Endothelial cell of umbilical vein (primary cell): ENCODE data around the gene STON2. TPM values are rescaled to one million over a fixed set of nuclear protein-coding genes. Genes with fewer than 3 reads are reported as not detected.

Experiments used
- BruUV-seq: library from RNA; stranded (reverse); fragments of 400-500 nt; replicated peaks from 2 replicates; lab custom pipeline; 2021; lab: Mats Ljungman, UMichigan
- CTCF ChIA-PET: fragments of 300-600, 350-600 bp; sonication (Branson Sonifier 250); formaldehyde crosslinking; loops from one replicate; lab custom pipeline; 2021; ENCODE audit warnings: antibody characterized with exemption, inconsistent platforms; lab: Charles Lee
- POLR2A ChIA-PET: fragments of 300-600, 350-600 bp; sonication (Branson Sonifier 250); formaldehyde crosslinking; loops from one replicate; lab custom pipeline; 2021; ENCODE audit warnings: antibody characterized with exemption, inconsistent platforms; lab: Charles Lee
- DNase-seq: peaks from one replicate; pipeline ENCODE4 v3.0.0-alpha.2; 2011; ENCODE audit warnings: low read depth, low spot score
- FAIRE-seq: peaks from 2 replicates; lab custom pipeline; 2011; peaks lifted over from hg19 to GRCh38; lab: Jason Lieb, UNC
- H2AFZ ChIP-seq: 2 replicates; pipeline ENCODE4 v1.6.0; 2012; ENCODE audit warnings: low read depth, low read length, control low read depth, inconsistent platforms
- H3K27ac ChIP-seq: 2 replicates; pipeline ENCODE4 v1.5.1; 2011; ENCODE audit warnings: low read depth, mild to moderate bottlenecking, control low read depth, low read length, moderate library complexity; ENCODE audit not compliant: insufficient read depth
- H3K27me3 ChIP-seq, 2 experiments: 2 replicates each; pipeline versions ENCODE4 v1.6.0 to v1.6.1; 2011; ENCODE audit warnings: low read length in 2 of 2, mixed read lengths in 1 of 2; ENCODE audit not compliant: control insufficient read depth in 2 of 2, insufficient read depth in 2 of 2
- H3K36me3 ChIP-seq, 2 experiments: 2 replicates in 1 of 2; 3 replicates in 1 of 2; pipeline ENCODE4 v1.5.1; 2011; ENCODE audit warnings: low read length in 2 of 2, mild to moderate bottlenecking in 1 of 2, moderate library complexity in 1 of 2; ENCODE audit not compliant: control insufficient read depth in 2 of 2, insufficient read depth in 2 of 2; ENCODE audit errors: extremely low read depth in 1 of 2
- H3K4me1 ChIP-seq: 3 replicates; pipeline ENCODE4 v1.5.1; 2011; ENCODE audit warnings: mild to moderate bottlenecking, low read length; ENCODE audit not compliant: control insufficient read depth, insufficient read depth; ENCODE audit errors: extremely low read depth
- H3K4me2 ChIP-seq: 2 replicates; pipeline ENCODE4 v1.6.1; 2011; ENCODE audit warnings: low read length, control low read depth, mixed read lengths; ENCODE audit not compliant: insufficient read depth
- H3K4me3 ChIP-seq, 3 experiments: fragments of 200-600 bp in 1 of 3; sonication (generic), shearing (Covaris generic) in 1 of 3; replicated peaks in 1 of 3; 2 replicates each; pipeline ENCODE4 v1.5.1; 2011 to 2016; ENCODE audit warnings: control low read depth in 3 of 3, low read length in 3 of 3, mild to moderate bottlenecking in 2 of 3, inconsistent platforms in 1 of 3, low read depth in 1 of 3, moderate library complexity in 1 of 3; ENCODE audit not compliant: insufficient read depth in 1 of 3
- H3K79me2 ChIP-seq: 2 replicates; pipeline ENCODE4 v1.6.0; 2012; ENCODE audit warnings: low read length, inconsistent platforms; ENCODE audit not compliant: control insufficient read depth, insufficient read depth
- H3K9ac ChIP-seq: replicated peaks from 2 replicates; pipeline ENCODE3; 2011; ENCODE audit warnings: low read length, control low read depth; ENCODE audit not compliant: insufficient read depth; ENCODE audit errors: extremely low read depth
- H3K9me1 ChIP-seq: replicated peaks from 3 replicates; pipeline ENCODE4 v1.6.0; 2011; ENCODE audit warnings: mild to moderate bottlenecking, low read length; ENCODE audit not compliant: control insufficient read depth, insufficient read depth; ENCODE audit errors: extremely low read depth
- H3K9me3 ChIP-seq: replicated peaks from 2 replicates; pipeline ENCODE4 v1.5.1; 2012; ENCODE audit warnings: low read length, inconsistent platforms; ENCODE audit not compliant: control insufficient read depth, insufficient read depth
- H4K20me1 ChIP-seq: replicated peaks from 2 replicates; pipeline ENCODE3; 2011; ENCODE audit warnings: mild to moderate bottlenecking, low read length; ENCODE audit not compliant: control insufficient read depth, insufficient read depth; ENCODE audit errors: extremely low read depth
- EZH2 ChIP-seq: IDR thresholded peaks from 2 replicates; pipeline ENCODE4 v1.6.1; 2012; ENCODE audit warnings: borderline replicate concordance, low read depth, mild to moderate bottlenecking, moderate library complexity, low read length, inconsistent platforms; ENCODE audit not compliant: severe bottlenecking
- JUN ChIP-seq: IDR thresholded peaks from 2 replicates; pipeline ENCODE4 v1.6.1; 2011; ENCODE audit warnings: borderline replicate concordance, low read depth; ENCODE audit not compliant: insufficient read length, insufficient read depth
- MYC ChIP-seq: IDR thresholded peaks from one replicate; pipeline ENCODE4 v1.6.1; 2011; ENCODE audit warnings: mild to moderate bottlenecking, low read depth, low read length
- POLR2A ChIP-seq: IDR thresholded peaks from 2 replicates; pipeline ENCODE4 v1.6.1; 2012; ENCODE audit warnings: low read depth, mild to moderate bottlenecking, control low read depth, low read length
- POLR2AphosphoS5 ChIP-seq: IDR thresholded peaks from 2 replicates; pipeline ENCODE4 v1.6.1; 2012; ENCODE audit warnings: low read depth, mild to moderate bottlenecking, control low read depth, low read length, moderate library complexity; ENCODE audit not compliant: insufficient read depth
- dilution Hi-C: fragments of 300-500 bp; cut with MboI; formaldehyde crosslinking; loops from one replicate; pipeline ENCODE4 v1.15.0; 2019; ENCODE audit warnings: low sequenced_read_pairs; ENCODE audit not compliant: extremely low pct_ligation_motif_present
- intact Hi-C: fragments of 100-400 bp; cut with micrococcal nuclease; formaldehyde crosslinking; loops from one replicate; pipeline ENCODE4 v1.10.0; 2022
- polyA plus RNA-seq, 4 experiments: library from polyadenylated mRNA; depleted of rRNA in 3 of 4; stranded (reverse) in 3 of 4; unstranded in 1 of 4; fragments of >200 nt; gene quantifications; 2 replicates each; pipeline versions ENCODE4 v1.2.1 to v1.2.3, GENCODE V29; 2011 to 2012; ENCODE audit warnings: missing spikeins in 1 of 4
- total RNA-seq: library from RNA; stranded (reverse); gene quantifications from 2 replicates; pipeline ENCODE4 v1.2.3, GENCODE V29; 2021

The STON2 gene
- total and polyA plus RNA-seq, 2 donors (not counting 3 experiments of a cell fraction or from before 2014, with no cell fraction given) = not detected

DNA sequence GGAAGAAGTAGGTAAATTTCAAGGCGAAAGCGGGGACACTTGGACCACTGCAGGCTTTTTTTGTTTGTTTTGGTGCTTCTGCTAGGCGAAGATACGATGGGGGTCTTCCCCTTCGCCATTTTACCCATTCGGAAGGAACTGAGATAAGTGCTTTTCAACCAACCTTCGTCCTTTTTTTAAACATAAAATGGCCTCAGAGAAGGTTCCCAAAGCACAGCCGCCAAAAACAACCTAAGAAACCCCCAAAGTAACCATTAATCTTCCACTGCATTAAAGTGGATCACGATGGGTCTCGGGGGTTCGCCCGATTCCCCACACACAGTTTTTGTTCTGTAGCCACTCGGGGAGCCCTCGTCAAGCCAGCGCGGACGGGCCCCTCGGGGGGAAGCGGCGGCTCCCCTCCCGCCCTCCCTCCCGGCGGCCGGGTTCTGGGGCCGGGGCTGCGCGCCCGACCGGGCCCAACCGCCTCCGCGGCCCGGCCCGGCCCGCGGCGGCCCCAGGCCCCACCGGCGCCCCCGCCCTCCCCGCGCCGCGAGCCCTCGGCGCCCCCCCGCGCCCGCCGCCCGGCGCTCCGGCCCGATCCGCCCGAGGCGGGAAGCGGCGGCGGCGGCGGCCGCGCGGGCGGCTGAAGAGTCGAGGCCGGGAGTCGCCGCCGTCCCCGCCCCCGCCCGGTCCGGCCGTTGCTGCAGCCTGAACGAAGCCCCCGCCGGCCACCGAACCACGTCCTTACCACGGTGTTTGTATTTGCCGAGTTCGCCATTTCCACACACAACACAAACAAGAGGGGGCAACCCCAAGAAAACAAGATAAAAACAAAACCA lies 180.2 kb downstream of the STON2 start:
- no peaks in the 10 kb centered on the region for H4K20me1 ChIP-seq
- peak overlapping the region; percentile 96 for H3K27ac ChIP-seq
- intact Hi-C loops = loop anchor here (1.0 to 5.0 kb wide), 6 partner anchors 50 to 583 kb away; partner anchors contain the start of genes CEP128 and SEL1L
- peaks cover 3 to 4% of the 10 kb centered on the region in 2 experiments for H3K36me3 ChIP-seq
- no peaks in the 10 kb centered on the region for H3K27me3 ChIP-seq
- TF ChIP-seq JUN (no peak), MYC (no peak), POLR2A (no peak)
- DNase-seq (no peak), FAIRE-seq (no peak)
- BruUV-seq = TSS peak; percentile 98
- ChIA-PET POLR2A (interaction anchor here (0.8 to 1.6 kb wide), 13 partner anchors 9 to 313 kb away, joined by 3 to 16 read pairs (median 4); partner anchors contain the start of genes CEP128 and SEL1L), CTCF (interaction anchor here (0.9 to 1.3 kb wide), 5 partner anchors 10 to 265 kb away, joined by 3 to 7 read pairs (median 4); partner anchors contain the start of gene TSHR)
- peak overlapping the region; percentile 20 for H2AFZ ChIP-seq
- H3K79me2 ChIP-seq = peaks cover 41% of the 10 kb centered on the region
- peak overlapping the region; percentile 97 for H3K4me2 ChIP-seq
- H3K9ac ChIP-seq = peak overlapping the region; percentile 99
- H3K4me1 ChIP-seq = peaks cover 18% of the 10 kb centered on the region
- no peaks in the 10 kb centered on the region for H3K9me1 ChIP-seq
- dilution Hi-C loops = no loop called here
- H3K9me3 ChIP-seq = no peaks in the 10 kb centered on the region
- H3K4me3 ChIP-seq = peak overlapping the region; percentile 84 to 99 (median 98)

DNA sequence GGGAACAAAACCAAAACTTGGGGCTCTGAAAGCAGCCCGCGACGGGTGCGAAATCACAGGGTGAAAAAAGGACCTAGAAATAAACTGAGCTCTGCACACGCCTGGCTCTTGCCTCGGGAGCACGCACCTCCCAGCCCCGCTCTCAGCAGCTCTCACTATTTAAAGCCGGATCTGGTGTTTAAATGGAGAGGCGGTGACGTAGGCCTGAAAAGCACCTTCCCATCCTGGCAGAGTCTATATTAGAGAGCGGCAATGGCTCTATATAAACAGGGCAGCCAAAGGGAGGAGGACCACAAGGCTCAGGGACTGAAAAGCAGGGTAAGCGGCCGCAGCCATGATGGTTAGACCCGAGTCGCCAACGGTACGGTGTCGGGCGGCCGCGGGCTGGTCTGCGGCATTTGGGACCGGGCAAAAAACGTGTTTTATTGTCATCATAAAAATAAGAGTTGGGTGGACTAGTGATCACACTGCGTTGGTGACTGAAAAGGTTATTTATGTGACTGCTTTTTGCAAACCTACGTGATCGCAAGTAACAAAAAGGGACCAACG lies 180.8 kb downstream of the STON2 start:
- H3K9ac ChIP-seq = peak overlapping the region; percentile 99
- DNase-seq = peak; percentile 98
- H3K27ac ChIP-seq = peak overlapping the region; percentile 96
- H3K4me3 ChIP-seq = peak overlapping the region; percentile 84 to 99 (median 98)
- no TSS peak for BruUV-seq
- H3K79me2 ChIP-seq = peaks cover 41% of the 10 kb centered on the region
- peak; percentile 97 for TF ChIP-seq POLR2AphosphoS5
- peak; percentile 99 for TF ChIP-seq POLR2A
- TF ChIP-seq EZH2 = no peak
- POLR2A ChIA-PET = interaction anchor here (0.6 to 1.3 kb wide), 21 partner anchors 8 to 314 kb away, joined by 3 to 16 read pairs (median 3); partner anchors contain the start of genes CEP128, SEL1L and TSHR
- CTCF ChIA-PET = interaction anchor here (0.9 to 1.3 kb wide), 7 partner anchors 9 to 264 kb away, joined by 3 to 7 read pairs (median 3); partner anchors contain the start of gene TSHR
- dilution Hi-C loops (no loop called here), intact Hi-C loops (loop anchor here (1.0 to 5.0 kb wide), 4 partner anchors 49 to 314 kb away; partner anchors contain the start of genes CEP128 and SEL1L)
- no peaks in the 10 kb centered on the region for H4K20me1 ChIP-seq
- H3K9me3 ChIP-seq = no peaks in the 10 kb centered on the region
- H3K9me1 ChIP-seq = no peaks in the 10 kb centered on the region
- no peaks in the 10 kb centered on the region for H3K27me3 ChIP-seq
- FAIRE-seq = peak; percentile 84
- H2AFZ ChIP-seq = peak overlapping the region; percentile 55
- peaks cover 4 to 6% of the 10 kb centered on the region in 2 experiments for H3K36me3 ChIP-seq
- H3K4me1 ChIP-seq = peaks cover 18% of the 10 kb centered on the region
- H3K4me2 ChIP-seq = peak overlapping the region; percentile 97
